HepG2 (cell line): Measurements from ENCODE around the gene CLIP2. TPM values are rescaled to one million over a fixed set of nuclear protein-coding genes. Genes with fewer than 3 reads are reported as not detected.

ENCODE experiments used
- ATAC-seq: fragments of 200-7000 bp; cut with Tn5 transposase; 3 replicates; pipeline ENCODE4 v1.9.1; 2020; ENCODE audit warnings: mild to moderate bottlenecking, moderate library complexity
- BruUV-seq: library from RNA; stranded (reverse); fragments of 400-500 nt; replicated peaks from 2 replicates; lab custom pipeline; 2021; lab: Mats Ljungman, UMichigan
- CTCF ChIA-PET: fragments of 300-600 bp; formaldehyde crosslinking; extraction: SDS; loops from one replicate; lab custom pipeline; 2021; ENCODE audit warnings: low total read pairs, inconsistent platforms, low intra/inter-chr PET ratio; lab: Yijun Ruan, JAX
- POLR2A ChIA-PET: fragments of 350-600 bp; sonication (Branson Sonifier 250); formaldehyde crosslinking; loops from one replicate; lab custom pipeline; 2020; ENCODE audit warnings: antibody characterized with exemption, inconsistent platforms; lab: Yijun Ruan, JAX
- DNase-seq: peaks from one replicate; pipeline ENCODE4 v3.0.0-alpha.2; 2015; ENCODE audit warnings: low spot score
- FAIRE-seq: peaks from 3 replicates; lab custom pipeline; 2011; peaks lifted over from hg19 to GRCh38; lab: Jason Lieb, UNC
- H2AFZ ChIP-seq: one replicate; pipeline ENCODE4 v1.6.1; 2011; ENCODE audit warnings: low read length, inconsistent platforms
- H3K27ac ChIP-seq: fragments of 300-600 bp; 3 replicates; pipeline ENCODE4 v1.8.0; 2011; ENCODE audit warnings: mixed run types, mild to moderate bottlenecking, mixed read lengths, low read length, inconsistent platforms; ENCODE audit not compliant: insufficient read depth; ENCODE audit errors: extremely low read length
- H3K27me3 ChIP-seq, 2 experiments: fragments of 200-600 bp in 1 of 2; 2 replicates in 1 of 2; 3 replicates in 1 of 2; pipeline versions ENCODE4 v1.6.0 to v1.8.0; 2011; ENCODE audit warnings: low read length in 2 of 2, mild to moderate bottlenecking in 2 of 2, moderate library complexity in 2 of 2, inconsistent platforms in 1 of 2; ENCODE audit not compliant: insufficient read depth in 2 of 2, control insufficient read depth in 1 of 2
- H3K36me3 ChIP-seq, 2 experiments: fragments of 200-600 bp in 1 of 2; replicated peaks in 1 of 2; 2 replicates in 1 of 2; 3 replicates in 1 of 2; pipeline versions ENCODE4 v1.5.1 to v1.8.0; 2011; ENCODE audit warnings: low read length in 2 of 2, inconsistent platforms in 1 of 2; ENCODE audit not compliant: insufficient read depth in 2 of 2, control insufficient read depth in 1 of 2
- H3K4me1 ChIP-seq: 2 replicates; pipeline ENCODE4 v1.5.1; 2012; ENCODE audit warnings: low read length, inconsistent platforms; ENCODE audit not compliant: insufficient read depth
- H3K4me2 ChIP-seq: 2 replicates; pipeline ENCODE4 v1.6.0; 2011; ENCODE audit warnings: low read depth, low read length, inconsistent platforms
- H3K4me3 ChIP-seq, 3 experiments: fragments of 200-600 bp in 1 of 3; sonication (generic), shearing (Covaris generic) in 1 of 3; replicated peaks in 1 of 3; 2 replicates each; pipeline ENCODE4 v1.5.1; 2011 to 2016; ENCODE audit warnings: low read length in 3 of 3, inconsistent platforms in 2 of 3, low read depth in 2 of 3, mild to moderate bottlenecking in 2 of 3, control low read depth in 1 of 3, mixed read lengths in 1 of 3; ENCODE audit not compliant: insufficient read depth in 1 of 3
- H3K79me2 ChIP-seq: one replicate; pipeline ENCODE4 v1.6.1; 2011; ENCODE audit warnings: low read length, inconsistent platforms; ENCODE audit not compliant: insufficient read depth
- H3K9ac ChIP-seq: 2 replicates; pipeline ENCODE4 v1.6.0; 2011; ENCODE audit warnings: mild to moderate bottlenecking, low read depth, low read length, inconsistent platforms; ENCODE audit not compliant: insufficient read depth
- H3K9me3 ChIP-seq: 2 replicates; pipeline ENCODE4 v1.5.1; 2012; ENCODE audit warnings: mild to moderate bottlenecking, low read length
- H4K20me1 ChIP-seq: 2 replicates; pipeline ENCODE4 v1.6.0; 2011; ENCODE audit warnings: inconsistent platforms, mild to moderate bottlenecking, low read length, moderate library complexity; ENCODE audit not compliant: insufficient read depth
- ATF4 ChIP-seq, 2 experiments: fragments of 450-650 bp in 1 of 2; sonication (generic) in 1 of 2; formaldehyde crosslinking; IDR thresholded peaks; 2 replicates each; pipeline versions ENCODE4 v1.5.0 to v1.8.0; 2020 to 2022; ENCODE audit warnings: mild to moderate bottlenecking in 1 of 2, missing genetic modification reagents in 1 of 2
- CEBPB ChIP-seq: IDR thresholded peaks from 2 replicates; pipeline ENCODE4 v1.6.1; 2011; ENCODE audit warnings: low read depth, low read length, improper control_type of control experiment, borderline replicate concordance
- CEBPG ChIP-seq: IDR thresholded peaks from 2 replicates; pipeline ENCODE4 v1.6.1; 2016
- FOSL2 ChIP-seq: sonication (generic); formaldehyde crosslinking; IDR thresholded peaks from 2 replicates; pipeline ENCODE4 v1.4.0; 2020; ENCODE audit warnings: missing genetic modification reagents
- HIC2 ChIP-seq: sonication (generic); formaldehyde crosslinking; IDR thresholded peaks from 2 replicates; pipeline ENCODE4 v1.9.0; 2022; ENCODE audit warnings: low read depth, missing genetic modification reagents
- IRX3 ChIP-seq: sonication (generic); formaldehyde crosslinking; IDR thresholded peaks from 2 replicates; pipeline ENCODE4 v1.8.1; 2023; ENCODE audit warnings: mild to moderate bottlenecking, low read depth, missing genetic modification reagents, borderline replicate concordance
- MTF2 ChIP-seq: sonication (generic); formaldehyde crosslinking; IDR thresholded peaks from 2 replicates; pipeline ENCODE4 v1.5.0; 2020; ENCODE audit warnings: missing genetic modification reagents, borderline replicate concordance
- POLR2G ChIP-seq: fragments of 200-400 bp; formaldehyde crosslinking; IDR thresholded peaks from 2 replicates; pipeline ENCODE4 v1.6.1; 2018; ENCODE audit warnings: mild to moderate bottlenecking, low read depth, low read length, moderate library complexity
- ZBTB7B ChIP-seq: sonication (generic); formaldehyde crosslinking; IDR thresholded peaks from 2 replicates; pipeline ENCODE4 v1.4.0; 2020; ENCODE audit warnings: missing genetic modification reagents
- ZNF121 ChIP-seq: sonication (generic); formaldehyde crosslinking; IDR thresholded peaks from 2 replicates; pipeline ENCODE4 v1.5.0; 2020; ENCODE audit warnings: mild to moderate bottlenecking, missing genetic modification reagents
- ZXDC ChIP-seq: sonication (generic); formaldehyde crosslinking; IDR thresholded peaks from 2 replicates; pipeline ENCODE4 v1.5.0; 2020; ENCODE audit warnings: mild to moderate bottlenecking, missing genetic modification reagents
- WGBS: methylation state at CpG from one replicate; pipeline ENCODE4 v1.1.6; 2017; ENCODE audit warnings: low lambda C conversion rate; 5-methylcytosine and 5-hydroxymethylcytosine counted together
- in situ Hi-C: cut with HindIII; loops from 2 replicates; pipeline ENCODE4 v1.10.0; 2017; ENCODE audit warnings: low pct_unique_long_range_greater_than_20kb; ENCODE audit not compliant: extremely low pct_ligation_motif_present
- intact Hi-C: fragments of 100-400 bp; cut with micrococcal nuclease; formaldehyde crosslinking; loops from one replicate; pipeline ENCODE4 v1.10.0; 2022; ENCODE audit not compliant: unreplicated experiment
- polyA plus RNA-seq, 8 experiments: library from polyadenylated mRNA; depleted of rRNA in 3 of 8; stranded (reverse) in 7 of 8; unstranded in 1 of 8; fragments of >200 nt; fragmentation: Illumina TruSeq in 4 of 8; extraction: Trizol in 4 of 8; gene quantifications; 2 replicates each; pipeline versions ENCODE4 v1.2.1 to v1.2.3, GENCODE V29; 2011 to 2016; ENCODE audit warnings: low read depth in 4 of 8, missing spikeins in 1 of 8, mixed read lengths in 1 of 8; ENCODE audit not compliant: insufficient read depth in 1 of 8
- total RNA-seq, 5 experiments: library from RNA; depleted of rRNA; stranded (reverse); fragments of >200 nt; fragmentation: Illumina TruSeq; extraction: Trizol; gene quantifications; 2 replicates each; pipeline ENCODE4 v1.2.3, GENCODE V29; 2016; ENCODE audit warnings: low read depth in 1 of 5

The CLIP2 gene
- total and polyA plus RNA-seq, 2 of the 13 experiments (the other 11 are each of a cell fraction or from before 2014, with no cell fraction given): 6.5 to 17.4 TPM

GRCh38 chr7:74283858-74284447, 5.3 kb upstream of the CLIP2 start:
- ATAC-seq: peak; percentile 12; the same call in 1 of the 3 replicates
- no peak for FAIRE-seq
- Histone ChIP-seq H3K4me2 (0 out of 2 replicates have a peak overlapping the region, but pooled peaks have one; percentile 7), H3K4me3 (no peak overlapping the region), H3K27ac (no peak overlapping the region), H3K4me1 (peaks cover 62% of the 10 kb centered on the region), H3K27me3 (peaks cover 0 to 12% of the 10 kb centered on the region in 2 experiments; a peak in 2 of 5 replicates), H2AFZ (no peak overlapping the region), H3K9me3 (no peaks in the 10 kb centered on the region), H4K20me1 (no peaks in the 10 kb centered on the region), H3K79me2 (no peaks in the 10 kb centered on the region), H3K9ac (no peak overlapping the region)
- in situ Hi-C loops: no loop called here
- 44% methylated on average over 2 of the region's 9 CpGs for WGBS
- CTCF ChIA-PET: no interaction called here
- intact Hi-C loops: no loop called here
- BruUV-seq: no TSS peak
- no peak for TF ChIP-seq ZXDC
- TF ChIP-seq ZBTB7B: no peak
- 0 out of 2 replicates have a peak, but pooled peaks have one; percentile 19 for TF ChIP-seq ZNF121 (CRISPR knock-in tag)
- TF ChIP-seq, all 625 proteins: peak for 1
- H3K36me3 ChIP-seq: no peaks in the 10 kb centered on the region
- no peak for DNase-seq
- POLR2A ChIA-PET: interaction anchor here (1.2 to 8.4 kb wide), 2 partner anchors 14 to 78 kb away, joined by 4 to 60 read pairs; no protein-coding TSS in a partner anchor

- ATAC-seq: no peak
- WGBS: 12% methylated on average over 6 of the region's 9 CpGs
- TF ChIP-seq HIC2 (CRISPR knock-in tag): peak; percentile 71
- no peak for TF ChIP-seq POLR2G
- peak; percentile 67; the same call in 1 of the 2 replicates for TF ChIP-seq CEBPB
- TF ChIP-seq MTF2 (CRISPR knock-in tag): no peak
- peak; percentile 54 for TF ChIP-seq CEBPG (CRISPR knock-in tag)
- TF ChIP-seq FOSL2 (CRISPR knock-in tag): peak; percentile 24; the same call in 1 of the 2 replicates
- no peak for TF ChIP-seq IRX3
- peak in 1 of 2 experiments; percentile 55; a peak in 2 of 4 replicates for TF ChIP-seq ATF4 (CRISPR knock-in tag; IDR thresholded peaks at IDR 0.05)
Measured at GRCh38 chr7:74284781-74285259, 4.4 kb upstream of the CLIP2 start.

More at GRCh38 chr7:74284781-74285259, 4.4 kb upstream of the CLIP2 start:
- Histone ChIP-seq H3K4me3 (no peak overlapping the region), H3K79me2 (peaks cover under 1% of the 10 kb centered on the region), H3K27me3 (peaks cover 0 to 12% of the 10 kb centered on the region in 2 experiments; a peak in 2 of 5 replicates), H3K27ac (no peak overlapping the region), H4K20me1 (no peaks in the 10 kb centered on the region), H2AFZ (no peak overlapping the region), H3K4me2 (peak overlapping the region; percentile 55; the same call in 1 of the 2 replicates), H3K9ac (no peak overlapping the region), H3K36me3 (no peaks in the 10 kb centered on the region), H3K9me3 (no peaks in the 10 kb centered on the region), H3K4me1 (peaks cover 55% of the 10 kb centered on the region)
- BruUV-seq: no TSS peak
- in situ Hi-C loops: no loop called here
- DNase-seq: no peak
- no peak for FAIRE-seq
- intact Hi-C loops: loop anchor here (5.0 kb wide), 1 partner anchor 117 kb away; no protein-coding TSS in a partner anchor
- ChIA-PET CTCF (no interaction called here), POLR2A (interaction anchor here (1.2 to 8.4 kb wide), 2 partner anchors 15 to 79 kb away, joined by 4 to 60 read pairs; no protein-coding TSS in a partner anchor)
